Muscle of back (tissue), 11 donors: ENCODE results near the gene S100A7. TPM values are rescaled to one million over a fixed set of nuclear protein-coding genes. Genes with fewer than 3 reads are reported as not detected.
"Not testable (repeated sequence)": the region's sequence is repeated elsewhere in the genome, so short reads cannot be mapped to it uniquely, and the experiment has no call there.

Experiments used
- DNase-seq, 3 donors: peaks; one replicate each; pipeline versions ENCODE4 v3.0.0 to v3.0.0-alpha.2; 2013
- polyA plus RNA-seq, 10 donors: library from polyadenylated mRNA; unstranded; fragments of 120-200 nt; gene quantifications; one replicate each; pipeline ENCODE4 v1.2.1, GENCODE V29; 2013; ENCODE audit not compliant: insufficient read length in 10 of 10

S100A7 gene
- polyA plus RNA-seq, 10 donors = not detected

GRCh38 chr1:153431002-153431401, 29.4 kb downstream of the S100A7 start:
- DNase-seq = no peak

GRCh38 chr1:153430561-153430960, 29.9 kb downstream of the S100A7 start:
- no peak for DNase-seq

GRCh38 chr1:153430166-153430553, 30.3 kb downstream of the S100A7 start:
- no peak for DNase-seq

GRCh38 chr1:153429266-153430165, 30.9 kb downstream of the S100A7 start:
- DNase-seq = no peak

GRCh38 chr1:153428791-153429190, 31.7 kb downstream of the S100A7 start:
- DNase-seq = no peak

GRCh38 chr1:153428073-153428638, 32.3 kb downstream of the S100A7 start:
- no peak for DNase-seq

GRCh38 chr1:153426809-153427208, 33.6 kb downstream of the S100A7 start:
- DNase-seq = no peak

- DNase-seq = peak; percentile 59 to 86 (median 82)
Observed at GRCh38 chr1:153422450-153423068, 37.9 kb downstream of the S100A7 start.

- DNase-seq = no peak
Observed at GRCh38 chr1:153420306-153420705, 40.1 kb downstream of the S100A7 start.

GRCh38 chr1:153419436-153419793, 41.0 kb downstream of the S100A7 start:
- not testable (repeated sequence) for DNase-seq

- not testable (repeated sequence) for DNase-seq
Observed at GRCh38 chr1:153418758-153419435, 41.6 kb downstream of the S100A7 start.

GRCh38 chr1:153417136-153417888, 43.1 kb downstream of the S100A7 start:
- no peak for DNase-seq

- no peak for DNase-seq
Observed at GRCh38 chr1:153415850-153416570, 44.4 kb downstream of the S100A7 start, which contains the start of gene S100A7A. Gene S100A7A (plus strand): TSS chr1:153416520. CDS start chr1:153418083, 1,563 bp downstream.

- not testable (repeated sequence) for DNase-seq
Observed at GRCh38 chr1:153413961-153414360, 46.5 kb downstream of the S100A7 start.

Other genes with a start within 250 kb of the S100A7 start
- not detected for gene PRR9, start 243.1 kb downstream of the S100A7 start, polyA plus RNA-seq
- gene LORICRIN, start 201.0 kb downstream of the S100A7 start, polyA plus RNA-seq = not detected
- gene PGLYRP3, start 147.7 kb downstream of the S100A7 start, polyA plus RNA-seq = under 1 TPM in 2 of 10 donors, not detected in 8; 0.25 to 0.26 TPM
- 1 to 10 TPM in 2 of 10 donors, not detected in 8; 1.1 to 1.7 TPM for gene PGLYRP4, start 111.8 kb downstream of the S100A7 start, polyA plus RNA-seq
- 10 to 100 TPM in 9 of 10 donors, 1 to 10 TPM in 1; 9.4 to 40.7 (median 25.4) TPM for gene S100A9, start 102.8 kb downstream of the S100A7 start, polyA plus RNA-seq
- 1 to 10 TPM in 6 of 10 donors, under 1 TPM in 3, not detected in 1; 0.26 to 4.9 (median 1.8) TPM for gene S100A12, start 85.0 kb downstream of the S100A7 start, polyA plus RNA-seq
- 10 to 100 TPM in 8 of 10 donors, 1 to 10 TPM in 2; 4.7 to 37.0 (median 13.9) TPM for gene S100A8, start 69.6 kb downstream of the S100A7 start, polyA plus RNA-seq
- gene S100A7A, start 44.1 kb downstream of the S100A7 start, polyA plus RNA-seq = not detected
- 100 to 1,000 TPM; 159 to 322 (median 210) TPM for gene S100A6, start 75.3 kb upstream of the S100A7 start, polyA plus RNA-seq
- gene S100A5, start 80.3 kb upstream of the S100A7 start, polyA plus RNA-seq = under 1 TPM in 5 of 10 donors, not detected in 5; 0.23 to 0.65 (median 0.41) TPM
- gene S100A4, start 85.2 kb upstream of the S100A7 start, polyA plus RNA-seq = 100 to 1,000 TPM; 162 to 254 (median 206) TPM
- gene S100A3, start 88.6 kb upstream of the S100A7 start, polyA plus RNA-seq = 1 to 10 TPM in 4 of 10 donors, under 1 TPM in 4, not detected in 2; 0.35 to 1.2 (median 0.86) TPM
- gene S100A2, start 105.2 kb upstream of the S100A7 start, polyA plus RNA-seq = 10 to 100 TPM in 2 of 10 donors, 1 to 10 TPM in 6, under 1 TPM in 2; 0.35 to 11.4 (median 1.5) TPM
- 10 to 100 TPM; 41.9 to 80.4 (median 56.6) TPM for gene S100A16, start 152.5 kb upstream of the S100A7 start, polyA plus RNA-seq
- 10 to 100 TPM in 2 of 10 donors, under 1 TPM in 6, not detected in 2; 0.22 to 51.2 (median 0.36) TPM for gene S100A14, start 155.7 kb upstream of the S100A7 start, polyA plus RNA-seq
- 10 to 100 TPM; 55.3 to 95.0 (median 78.7) TPM for gene S100A13, start 166.9 kb upstream of the S100A7 start, polyA plus RNA-seq
- gene S100A1, start 167.8 kb upstream of the S100A7 start, polyA plus RNA-seq = 10 to 100 TPM in 5 of 10 donors, 1 to 10 TPM in 5; 2.6 to 16.6 (median 10.0) TPM
- gene CHTOP, start 173.4 kb upstream of the S100A7 start, polyA plus RNA-seq = 10 to 100 TPM; 77.9 to 97.5 (median 88.2) TPM
- 10 to 100 TPM; 44.5 to 50.4 (median 46.6) TPM for gene SNAPIN, start 198.1 kb upstream of the S100A7 start, polyA plus RNA-seq
- gene ILF2, start 210.3 kb upstream of the S100A7 start, polyA plus RNA-seq = 100 to 1,000 TPM; 156 to 204 (median 167) TPM
- 10 to 100 TPM; 12.2 to 18.2 (median 15.0) TPM for gene NPR1, start 218.0 kb upstream of the S100A7 start, polyA plus RNA-seq